SHP77 (cell line): ENCODE measurements around the gene TRAF1.

Experiments used
- DNase-seq, 2 experiments: peaks; one replicate each; lab custom pipeline; 2025; lab: John Stamatoyannopoulos, UW

Gene TRAF1

GRCh38 chr9:120923620-120924328 is 2.8 kb downstream of the TRAF1 start:
- no peak for DNase-seq

GRCh38 chr9:120922404-120923195 is 4.0 kb downstream of the TRAF1 start:
- no peak for DNase-seq

GRCh38 chr9:120921661-120922181 is 4.9 kb downstream of the TRAF1 start:
- no peak for DNase-seq

GRCh38 chr9:120920806-120921178 is 5.8 kb downstream of the TRAF1 start:
- no peak for DNase-seq

- DNase-seq: no peak
These were observed 6.5 kb downstream of the TRAF1 start for GRCh38 chr9:120919843-120920805.

GRCh38 chr9:120918931-120919842 is 7.4 kb downstream of the TRAF1 start:
- DNase-seq: no peak

- DNase-seq: no peak
These were observed 8.4 kb downstream of the TRAF1 start for GRCh38 chr9:120917929-120918762.

- no peak for DNase-seq
These were observed 9.4 kb downstream of the TRAF1 start for GRCh38 chr9:120916991-120917880.

GRCh38 chr9:120916588-120916987 is 10.0 kb downstream of the TRAF1 start:
- DNase-seq: no peak

GRCh38 chr9:120915854-120916470 is 10.6 kb downstream of the TRAF1 start:
- no peak for DNase-seq

- no peak for DNase-seq
These were observed 11.6 kb downstream of the TRAF1 start for GRCh38 chr9:120914953-120915352.

- no peak for DNase-seq
These were observed 12.2 kb downstream of the TRAF1 start for GRCh38 chr9:120914396-120914795.

GRCh38 chr9:120913647-120914264 is 12.8 kb downstream of the TRAF1 start:
- no peak for DNase-seq

GRCh38 chr9:120912958-120913646 is 13.5 kb downstream of the TRAF1 start:
- no peak for DNase-seq

GRCh38 chr9:120911295-120911837 is 15.2 kb downstream of the TRAF1 start:
- no peak for DNase-seq

- DNase-seq: no peak
These were observed 16.0 kb downstream of the TRAF1 start for GRCh38 chr9:120910643-120911042.

GRCh38 chr9:120909904-120910303 is 16.7 kb downstream of the TRAF1 start:
- DNase-seq: no peak
